MM.1S (cell line): Measurements from ENCODE around the gene AUH.

Experiments used
- EZH2 ChIP-seq: fragments of 300-600 bp; sonication (generic); optimal IDR thresholded peaks from 2 replicates; pipeline ENCODE3; 2017; ENCODE audit warnings: low read depth, mild to moderate bottlenecking, antibody characterized with exemption, low read length, mixed read lengths
- EZH2phosphoT487 ChIP-seq: fragments of 300-600 bp; sonication (generic); IDR thresholded peaks from 2 replicates; pipeline ENCODE4 v1.6.1; 2018; ENCODE audit warnings: antibody characterized with exemption, low read length
- TF ChIP-seq, protein P1 (sequence below): fragments of 300-600 bp; sonication (generic); IDR thresholded peaks from 2 replicates; pipeline ENCODE4 v1.5.1; 2016; ENCODE audit warnings: antibody characterized with exemption, low read length, mixed read lengths

- TF ChIP-seq EZH2: no peak
- TF ChIP-seq, protein P1, sequence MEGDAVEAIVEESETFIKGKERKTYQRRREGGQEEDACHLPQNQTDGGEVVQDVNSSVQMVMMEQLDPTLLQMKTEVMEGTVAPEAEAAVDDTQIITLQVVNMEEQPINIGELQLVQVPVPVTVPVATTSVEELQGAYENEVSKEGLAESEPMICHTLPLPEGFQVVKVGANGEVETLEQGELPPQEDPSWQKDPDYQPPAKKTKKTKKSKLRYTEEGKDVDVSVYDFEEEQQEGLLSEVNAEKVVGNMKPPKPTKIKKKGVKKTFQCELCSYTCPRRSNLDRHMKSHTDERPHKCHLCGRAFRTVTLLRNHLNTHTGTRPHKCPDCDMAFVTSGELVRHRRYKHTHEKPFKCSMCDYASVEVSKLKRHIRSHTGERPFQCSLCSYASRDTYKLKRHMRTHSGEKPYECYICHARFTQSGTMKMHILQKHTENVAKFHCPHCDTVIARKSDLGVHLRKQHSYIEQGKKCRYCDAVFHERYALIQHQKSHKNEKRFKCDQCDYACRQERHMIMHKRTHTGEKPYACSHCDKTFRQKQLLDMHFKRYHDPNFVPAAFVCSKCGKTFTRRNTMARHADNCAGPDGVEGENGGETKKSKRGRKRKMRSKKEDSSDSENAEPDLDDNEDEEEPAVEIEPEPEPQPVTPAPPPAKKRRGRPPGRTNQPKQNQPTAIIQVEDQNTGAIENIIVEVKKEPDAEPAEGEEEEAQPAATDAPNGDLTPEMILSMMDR: no peak
- no peak for TF ChIP-seq EZH2phosphoT487
These were observed 176.4 kb downstream of the AUH start for GRCh38 chr9:91185193-91185886.
